SK-N-SH treated with all-trans-retinoic acid at 6 μM for 48 hours (cell line): Measurements from ENCODE around the gene EMD.
"Not testable (repeated sequence)": the region's sequence is repeated elsewhere in the genome, so short reads cannot be mapped to it uniquely, and the experiment has no call there.

Experiments used
- ATAC-seq: fragments of 200-7000 bp; cut with Tn5 transposase; 3 replicates; pipeline ENCODE4 v1.9.1; 2020; ENCODE audit warnings: mild to moderate bottlenecking, moderate library complexity
- BACH2 ChIP-seq: fragments of 250-450 bp; sonication (Bioruptor Pico); IDR thresholded peaks from 2 replicates; pipeline ENCODE4 v1.9.0; 2021; ENCODE audit warnings: mild to moderate bottlenecking, borderline replicate concordance
- CSDC2 ChIP-seq: fragments of 250-450 bp; sonication (Bioruptor Pico); IDR thresholded peaks from 2 replicates; pipeline ENCODE4 v1.5.0; 2020; ENCODE audit warnings: mild to moderate bottlenecking, moderate library complexity
- ESRRG ChIP-seq: fragments of 250-450 bp; sonication (Bioruptor Pico); IDR thresholded peaks from 2 replicates; pipeline ENCODE4 v1.6.1; 2021; ENCODE audit warnings: mild to moderate bottlenecking
- ISL1 ChIP-seq: fragments of 250-450 bp; sonication (Bioruptor Pico); IDR thresholded peaks from 2 replicates; pipeline ENCODE4 v2.1.2; 2022; ENCODE audit warnings: mild to moderate bottlenecking, moderate library complexity
- OSR1 ChIP-seq: fragments of 250-450 bp; sonication (Bioruptor Pico); IDR thresholded peaks from 2 replicates; pipeline ENCODE4 v1.8.0; 2022; ENCODE audit warnings: moderate library complexity, mild to moderate bottlenecking, inconsistent platforms
- PPARA ChIP-seq: fragments of 250-450 bp; sonication (Bioruptor Pico); IDR thresholded peaks from 2 replicates; pipeline ENCODE4 v1.5.0; 2020; ENCODE audit warnings: mild to moderate bottlenecking, borderline replicate concordance
- RARB ChIP-seq: fragments of 250-450 bp; sonication (Bioruptor Pico); IDR thresholded peaks from 2 replicates; pipeline ENCODE4 v1.8.0; 2021; ENCODE audit warnings: mild to moderate bottlenecking, moderate library complexity
- SNAI2 ChIP-seq: fragments of 250-450 bp; sonication (Bioruptor Pico); IDR thresholded peaks from 2 replicates; pipeline ENCODE4 v1.5.0; 2020; ENCODE audit warnings: mild to moderate bottlenecking, moderate library complexity
- TOX ChIP-seq: fragments of 250-450 bp; sonication (Bioruptor Pico); IDR thresholded peaks from 2 replicates; pipeline ENCODE4 v1.8.0; 2021; ENCODE audit warnings: mild to moderate bottlenecking, moderate library complexity, borderline replicate concordance
- ZC3H10 ChIP-seq: fragments of 250-450 bp; sonication (Bioruptor Pico); IDR thresholded peaks from 2 replicates; pipeline ENCODE4 v1.5.1; 2021; ENCODE audit warnings: mild to moderate bottlenecking, moderate library complexity
- ZFP3 ChIP-seq: fragments of 250-450 bp; sonication (Bioruptor Pico); IDR thresholded peaks from 2 replicates; pipeline ENCODE4 v1.5.0; 2020; ENCODE audit warnings: mild to moderate bottlenecking, moderate library complexity
- ZNF8 ChIP-seq: fragments of 450-650 bp; formaldehyde crosslinking; IDR thresholded peaks from 2 replicates; pipeline ENCODE4 v1.5.0; 2020; ENCODE audit warnings: mild to moderate bottlenecking, moderate library complexity
- TF ChIP-seq, protein P1 (sequence below): fragments of 250-450 bp; sonication (Bioruptor Pico); IDR thresholded peaks from 2 replicates; pipeline ENCODE4 v1.5.1; 2020; ENCODE audit warnings: low read depth, mild to moderate bottlenecking, moderate library complexity
- TF ChIP-seq, protein P2 (sequence below): fragments of 250-450 bp; sonication (Bioruptor Pico); IDR thresholded peaks from 2 replicates; pipeline ENCODE4 v1.5.1; 2021; ENCODE audit warnings: mild to moderate bottlenecking, moderate library complexity
- TF ChIP-seq, protein P3 (sequence below): fragments of 250-450 bp; sonication (Bioruptor Pico); IDR thresholded peaks from 2 replicates; pipeline ENCODE4 v1.8.0; 2021; ENCODE audit warnings: low read depth, mild to moderate bottlenecking, moderate library complexity, borderline replicate concordance
- TF ChIP-seq, protein P4 (sequence below): fragments of 250-450 bp; sonication (Bioruptor Pico); IDR thresholded peaks from 2 replicates; pipeline ENCODE4 v1.8.0; 2020; ENCODE audit warnings: mild to moderate bottlenecking, moderate library complexity, borderline replicate concordance
- TF ChIP-seq, protein P5 (sequence below): fragments of 250-450 bp; sonication (Bioruptor Pico); IDR thresholded peaks from 2 replicates; pipeline ENCODE4 v1.5.0; 2020; ENCODE audit warnings: mild to moderate bottlenecking, moderate library complexity

Gene EMD

DNA sequence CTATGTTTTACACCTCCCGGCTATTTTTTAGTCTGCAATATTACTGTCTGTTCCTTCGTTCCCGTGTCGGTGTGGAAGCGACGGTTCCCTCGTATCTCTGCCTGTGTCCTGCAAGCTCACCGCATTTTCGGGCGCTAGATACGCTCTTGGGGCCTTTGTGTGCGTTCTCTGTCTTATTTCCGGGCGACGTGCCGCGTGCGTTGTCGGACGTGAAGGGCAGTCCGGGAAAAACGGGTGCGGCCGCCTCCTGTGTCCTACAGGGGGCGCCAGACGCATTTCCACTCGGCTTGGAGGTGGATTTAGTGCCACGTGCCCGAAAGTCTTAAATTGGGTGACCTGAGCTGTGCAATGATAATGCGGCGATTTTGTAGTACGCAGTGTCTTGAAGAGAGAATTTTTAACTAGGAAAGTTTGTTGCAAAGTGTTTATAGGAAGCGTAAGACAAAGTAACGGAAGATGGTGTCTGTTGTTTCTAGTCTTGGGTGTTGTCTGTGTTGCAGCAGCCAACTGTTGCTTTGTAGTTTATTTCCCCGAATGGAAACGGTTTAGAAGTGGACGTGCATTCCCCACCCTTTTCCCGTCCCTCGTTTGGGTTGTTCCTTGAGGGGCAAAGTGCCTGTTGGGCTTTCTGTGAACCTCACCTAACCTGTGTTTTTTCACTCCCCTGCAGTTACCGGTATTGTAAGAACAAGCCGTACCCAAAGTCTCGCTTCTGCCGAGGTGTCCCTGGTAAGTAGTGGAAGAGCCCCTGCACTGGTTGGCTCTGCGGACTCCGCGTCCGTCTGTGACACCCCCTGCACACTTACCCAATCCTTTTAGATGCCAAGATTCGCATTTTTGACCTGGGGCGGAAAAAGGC is 19.8 kb downstream of the EMD start:
- ATAC-seq = peak; percentile 21
- TF ChIP-seq, protein P1, sequence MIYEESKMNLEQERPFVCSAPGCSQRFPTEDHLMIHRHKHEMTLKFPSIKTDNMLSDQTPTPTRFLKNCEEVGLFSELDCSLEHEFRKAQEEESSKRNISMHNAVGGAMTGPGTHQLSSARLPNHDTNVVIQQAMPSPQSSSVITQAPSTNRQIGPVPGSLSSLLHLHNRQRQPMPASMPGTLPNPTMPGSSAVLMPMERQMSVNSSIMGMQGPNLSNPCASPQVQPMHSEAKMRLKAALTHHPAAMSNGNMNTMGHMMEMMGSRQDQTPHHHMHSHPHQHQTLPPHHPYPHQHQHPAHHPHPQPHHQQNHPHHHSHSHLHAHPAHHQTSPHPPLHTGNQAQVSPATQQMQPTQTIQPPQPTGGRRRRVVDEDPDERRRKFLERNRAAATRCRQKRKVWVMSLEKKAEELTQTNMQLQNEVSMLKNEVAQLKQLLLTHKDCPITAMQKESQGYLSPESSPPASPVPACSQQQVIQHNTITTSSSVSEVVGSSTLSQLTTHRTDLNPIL = no peak
- TF ChIP-seq, protein P2, sequence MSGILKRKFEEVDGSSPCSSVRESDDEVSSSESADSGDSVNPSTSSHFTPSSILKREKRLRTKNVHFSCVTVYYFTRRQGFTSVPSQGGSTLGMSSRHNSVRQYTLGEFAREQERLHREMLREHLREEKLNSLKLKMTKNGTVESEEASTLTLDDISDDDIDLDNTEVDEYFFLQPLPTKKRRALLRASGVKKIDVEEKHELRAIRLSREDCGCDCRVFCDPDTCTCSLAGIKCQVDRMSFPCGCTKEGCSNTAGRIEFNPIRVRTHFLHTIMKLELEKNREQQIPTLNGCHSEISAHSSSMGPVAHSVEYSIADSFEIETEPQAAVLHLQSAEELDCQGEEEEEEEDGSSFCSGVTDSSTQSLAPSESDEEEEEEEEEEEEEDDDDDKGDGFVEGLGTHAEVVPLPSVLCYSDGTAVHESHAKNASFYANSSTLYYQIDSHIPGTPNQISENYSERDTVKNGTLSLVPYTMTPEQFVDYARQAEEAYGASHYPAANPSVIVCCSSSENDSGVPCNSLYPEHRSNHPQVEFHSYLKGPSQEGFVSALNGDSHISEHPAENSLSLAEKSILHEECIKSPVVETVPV (CRISPR knock-in tag) = no peak
- TF ChIP-seq PPARA (CRISPR knock-in tag) (no peak), ZFP3 (no peak), TOX (CRISPR knock-in tag) (no peak), ISL1 (CRISPR knock-in tag) (no peak), BACH2 (CRISPR knock-in tag) (no peak)
- TF ChIP-seq, protein P3, sequence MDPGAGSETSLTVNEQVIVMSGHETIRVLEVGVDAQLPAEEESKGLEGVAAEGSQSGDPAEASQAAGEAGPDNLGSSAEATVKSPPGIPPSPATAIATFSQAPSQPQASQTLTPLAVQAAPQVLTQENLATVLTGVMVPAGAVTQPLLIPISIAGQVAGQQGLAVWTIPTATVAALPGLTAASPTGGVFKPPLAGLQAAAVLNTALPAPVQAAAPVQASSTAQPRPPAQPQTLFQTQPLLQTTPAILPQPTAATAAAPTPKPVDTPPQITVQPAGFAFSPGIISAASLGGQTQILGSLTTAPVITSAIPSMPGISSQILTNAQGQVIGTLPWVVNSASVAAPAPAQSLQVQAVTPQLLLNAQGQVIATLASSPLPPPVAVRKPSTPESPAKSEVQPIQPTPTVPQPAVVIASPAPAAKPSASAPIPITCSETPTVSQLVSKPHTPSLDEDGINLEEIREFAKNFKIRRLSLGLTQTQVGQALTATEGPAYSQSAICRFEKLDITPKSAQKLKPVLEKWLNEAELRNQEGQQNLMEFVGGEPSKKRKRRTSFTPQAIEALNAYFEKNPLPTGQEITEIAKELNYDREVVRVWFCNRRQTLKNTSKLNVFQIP (CRISPR knock-in tag) = no peak

DNA sequence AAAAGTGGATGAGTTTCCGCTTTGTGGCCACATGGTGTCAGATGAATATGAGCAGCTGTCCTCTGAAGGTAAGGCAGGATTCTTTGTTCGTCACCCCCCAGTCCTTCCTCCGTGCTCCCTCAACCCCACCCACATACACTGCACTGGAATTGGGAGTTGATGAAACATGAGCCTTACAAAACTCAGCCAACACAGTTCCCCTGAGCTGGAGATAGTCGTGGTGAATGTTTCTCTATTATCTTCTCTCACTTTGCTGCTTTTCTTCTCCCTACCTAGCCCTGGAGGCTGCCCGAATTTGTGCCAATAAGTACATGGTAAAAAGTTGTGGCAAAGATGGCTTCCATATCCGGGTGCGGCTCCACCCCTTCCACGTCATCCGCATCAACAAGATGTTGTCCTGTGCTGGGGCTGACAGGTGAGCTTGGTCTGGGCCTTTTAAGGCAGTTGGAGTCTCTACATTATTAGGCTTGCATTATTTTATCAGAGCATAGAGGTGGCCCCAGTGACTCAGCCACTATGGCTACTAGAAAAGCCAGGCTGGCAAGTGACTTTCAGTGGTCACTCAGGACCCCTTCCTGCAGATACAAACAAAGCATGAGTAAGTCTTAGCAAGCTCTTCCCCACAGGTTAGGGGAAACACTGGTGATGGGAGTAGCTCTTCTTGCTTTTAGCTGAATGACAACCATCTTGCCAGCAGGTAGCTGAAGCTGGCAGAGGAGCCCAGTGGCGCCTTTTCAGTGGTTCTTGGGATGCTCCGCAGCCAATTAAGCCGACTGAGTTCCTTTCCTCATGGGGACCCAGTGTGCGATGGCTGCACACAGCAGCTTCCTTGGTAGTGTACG is 20.7 kb downstream of the EMD start:
- TF ChIP-seq, protein P1 = no peak
- no peak for TF ChIP-seq ZC3H10
- TF ChIP-seq, protein P4, sequence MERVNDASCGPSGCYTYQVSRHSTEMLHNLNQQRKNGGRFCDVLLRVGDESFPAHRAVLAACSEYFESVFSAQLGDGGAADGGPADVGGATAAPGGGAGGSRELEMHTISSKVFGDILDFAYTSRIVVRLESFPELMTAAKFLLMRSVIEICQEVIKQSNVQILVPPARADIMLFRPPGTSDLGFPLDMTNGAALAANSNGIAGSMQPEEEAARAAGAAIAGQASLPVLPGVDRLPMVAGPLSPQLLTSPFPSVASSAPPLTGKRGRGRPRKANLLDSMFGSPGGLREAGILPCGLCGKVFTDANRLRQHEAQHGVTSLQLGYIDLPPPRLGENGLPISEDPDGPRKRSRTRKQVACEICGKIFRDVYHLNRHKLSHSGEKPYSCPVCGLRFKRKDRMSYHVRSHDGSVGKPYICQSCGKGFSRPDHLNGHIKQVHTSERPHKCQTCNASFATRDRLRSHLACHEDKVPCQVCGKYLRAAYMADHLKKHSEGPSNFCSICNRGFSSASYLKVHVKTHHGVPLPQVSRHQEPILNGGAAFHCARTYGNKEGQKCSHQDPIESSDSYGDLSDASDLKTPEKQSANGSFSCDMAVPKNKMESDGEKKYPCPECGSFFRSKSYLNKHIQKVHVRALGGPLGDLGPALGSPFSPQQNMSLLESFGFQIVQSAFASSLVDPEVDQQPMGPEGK = no peak
- no peak for TF ChIP-seq ESRRG (CRISPR knock-in tag)
- no peak for TF ChIP-seq CSDC2 (CRISPR knock-in tag)
- TF ChIP-seq, protein P2 (CRISPR knock-in tag) = no peak
- TF ChIP-seq ZNF8 (CRISPR knock-in tag) = no peak
- TF ChIP-seq RARB = no peak
- no peak for TF ChIP-seq SNAI2 (CRISPR knock-in tag)
- TF ChIP-seq, protein P3 (CRISPR knock-in tag) = no peak
- TF ChIP-seq PPARA (CRISPR knock-in tag) = no peak
- TF ChIP-seq OSR1 (CRISPR knock-in tag) = no peak
- TF ChIP-seq, protein P5, sequence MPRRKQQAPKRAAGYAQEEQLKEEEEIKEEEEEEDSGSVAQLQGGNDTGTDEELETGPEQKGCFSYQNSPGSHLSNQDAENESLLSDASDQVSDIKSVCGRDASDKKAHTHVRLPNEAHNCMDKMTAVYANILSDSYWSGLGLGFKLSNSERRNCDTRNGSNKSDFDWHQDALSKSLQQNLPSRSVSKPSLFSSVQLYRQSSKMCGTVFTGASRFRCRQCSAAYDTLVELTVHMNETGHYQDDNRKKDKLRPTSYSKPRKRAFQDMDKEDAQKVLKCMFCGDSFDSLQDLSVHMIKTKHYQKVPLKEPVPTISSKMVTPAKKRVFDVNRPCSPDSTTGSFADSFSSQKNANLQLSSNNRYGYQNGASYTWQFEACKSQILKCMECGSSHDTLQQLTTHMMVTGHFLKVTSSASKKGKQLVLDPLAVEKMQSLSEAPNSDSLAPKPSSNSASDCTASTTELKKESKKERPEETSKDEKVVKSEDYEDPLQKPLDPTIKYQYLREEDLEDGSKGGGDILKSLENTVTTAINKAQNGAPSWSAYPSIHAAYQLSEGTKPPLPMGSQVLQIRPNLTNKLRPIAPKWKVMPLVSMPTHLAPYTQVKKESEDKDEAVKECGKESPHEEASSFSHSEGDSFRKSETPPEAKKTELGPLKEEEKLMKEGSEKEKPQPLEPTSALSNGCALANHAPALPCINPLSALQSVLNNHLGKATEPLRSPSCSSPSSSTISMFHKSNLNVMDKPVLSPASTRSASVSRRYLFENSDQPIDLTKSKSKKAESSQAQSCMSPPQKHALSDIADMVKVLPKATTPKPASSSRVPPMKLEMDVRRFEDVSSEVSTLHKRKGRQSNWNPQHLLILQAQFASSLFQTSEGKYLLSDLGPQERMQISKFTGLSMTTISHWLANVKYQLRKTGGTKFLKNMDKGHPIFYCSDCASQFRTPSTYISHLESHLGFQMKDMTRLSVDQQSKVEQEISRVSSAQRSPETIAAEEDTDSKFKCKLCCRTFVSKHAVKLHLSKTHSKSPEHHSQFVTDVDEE (CRISPR knock-in tag) = no peak
- ATAC-seq = no peak

DNA sequence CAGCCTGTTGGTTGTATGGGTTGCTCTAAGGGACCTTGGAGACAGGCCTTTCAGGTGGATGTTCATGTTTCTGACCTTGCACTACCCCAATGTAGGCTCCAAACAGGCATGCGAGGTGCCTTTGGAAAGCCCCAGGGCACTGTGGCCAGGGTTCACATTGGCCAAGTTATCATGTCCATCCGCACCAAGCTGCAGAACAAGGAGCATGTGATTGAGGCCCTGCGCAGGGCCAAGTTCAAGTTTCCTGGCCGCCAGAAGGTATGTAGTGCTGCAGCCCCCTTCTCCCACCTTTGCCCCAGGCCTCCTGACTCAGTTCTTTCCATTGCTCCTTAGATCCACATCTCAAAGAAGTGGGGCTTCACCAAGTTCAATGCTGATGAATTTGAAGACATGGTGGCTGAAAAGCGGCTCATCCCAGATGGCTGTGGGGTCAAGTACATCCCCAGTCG is 21.3 kb downstream of the EMD start:
- ATAC-seq = not testable (repeated sequence)
